ENCODE results near the gene NPHP4. TPM values are rescaled to one million over a fixed set of nuclear protein-coding genes. Genes with fewer than 3 reads are reported as not detected.

The NPHP4 gene
- total and polyA plus RNA-seq, 12 donors: 2.7 to 13.2 (median 7.3) TPM

GRCh38 chr1:5886541-5887348 is 105.5 kb downstream of the NPHP4 start:
- H3K27ac ChIP-seq: no peak overlapping the region
- 90 to 96% (median 92%) methylated on average over 11 to 25 of the region's 25 CpGs for WGBS, 4 donors
- H3K36me3 ChIP-seq (replicated peaks in 1 of 2): no peaks in the 10 kb centered on the region
- intact Hi-C loops (cut with DNase I): no loop called here
- no peaks in the 10 kb centered on the region for H3K27me3 ChIP-seq
- H3K4me3 ChIP-seq: no peak overlapping the region
- no peak for DNase-seq
- no peaks in the 10 kb centered on the region for H3K9me3 ChIP-seq (replicated peaks in 1 of 3)
- H3K4me1 ChIP-seq (replicated peaks in 1 of 2): no peaks in the 10 kb centered on the region
- TF ChIP-seq CTCF (IDR thresholded peaks at IDR 0.05) (no peak), POLR2A (IDR thresholded peaks at IDR 0.05) (no peak)

- Histone ChIP-seq H3K27ac (no peak overlapping the region), H3K36me3 (replicated peaks in 1 of 2) (no peaks in the 10 kb centered on the region), H3K4me1 (replicated peaks in 1 of 2) (no peaks in the 10 kb centered on the region), H3K27me3 (no peaks in the 10 kb centered on the region), H3K4me3 (no peak overlapping the region), H3K9me3 (replicated peaks in 1 of 3) (no peaks in the 10 kb centered on the region)
- DNase-seq: no peak
- TF ChIP-seq CTCF (IDR thresholded peaks at IDR 0.05) (no peak), POLR2A (IDR thresholded peaks at IDR 0.05) (no peak)
- WGBS, 4 donors: 89 to 97% (median 89%) methylated on average over 10 of the region's 10 CpGs
- intact Hi-C loops (cut with DNase I): no loop called here
These were observed 106.1 kb downstream of the NPHP4 start for GRCh38 chr1:5886140-5886483.

GRCh38 chr1:5885471-5886139 is 106.6 kb downstream of the NPHP4 start:
- DNase-seq: no peak
- no peaks in the 10 kb centered on the region for H3K27me3 ChIP-seq
- H3K27ac ChIP-seq: no peak overlapping the region
- no peak overlapping the region for H3K4me3 ChIP-seq
- intact Hi-C loops (cut with DNase I): no loop called here
- H3K4me1 ChIP-seq (replicated peaks in 1 of 2): no peaks in the 10 kb centered on the region
- no peaks in the 10 kb centered on the region for H3K36me3 ChIP-seq (replicated peaks in 1 of 2)
- TF ChIP-seq CTCF (IDR thresholded peaks at IDR 0.05) (no peak), POLR2A (IDR thresholded peaks at IDR 0.05) (no peak)
- H3K9me3 ChIP-seq (replicated peaks in 1 of 3): no peaks in the 10 kb centered on the region
- 78 to 89% (median 86%) methylated on average over 15 to 18 of the region's 18 CpGs for WGBS, 4 donors

GRCh38 chr1:5884110-5884509 is 108.1 kb downstream of the NPHP4 start:
- Histone ChIP-seq H3K4me1 (replicated peaks in 1 of 2) (no peaks in the 10 kb centered on the region), H3K4me3 (no peak overlapping the region), H3K9me3 (replicated peaks in 1 of 3) (no peaks in the 10 kb centered on the region), H3K27me3 (no peaks in the 10 kb centered on the region), H3K36me3 (replicated peaks in 1 of 2) (no peaks in the 10 kb centered on the region), H3K27ac (no peak overlapping the region)
- TF ChIP-seq POLR2A (IDR thresholded peaks at IDR 0.05) (no peak), CTCF (IDR thresholded peaks at IDR 0.05) (no peak)
- intact Hi-C loops (cut with DNase I): no loop called here
- DNase-seq: no peak
- WGBS, 4 donors: 92 to 96% (median 94%) methylated on average over 11 to 13 of the region's 13 CpGs
